A204.1 (cell line): ENCODE results near the gene POLA1.

Source experiments
- FAIRE-seq: peaks from 2 replicates; lab custom pipeline; 2012; peaks lifted over from hg19 to GRCh38; lab: Jason Lieb, UNC

Gene POLA1

DNA sequence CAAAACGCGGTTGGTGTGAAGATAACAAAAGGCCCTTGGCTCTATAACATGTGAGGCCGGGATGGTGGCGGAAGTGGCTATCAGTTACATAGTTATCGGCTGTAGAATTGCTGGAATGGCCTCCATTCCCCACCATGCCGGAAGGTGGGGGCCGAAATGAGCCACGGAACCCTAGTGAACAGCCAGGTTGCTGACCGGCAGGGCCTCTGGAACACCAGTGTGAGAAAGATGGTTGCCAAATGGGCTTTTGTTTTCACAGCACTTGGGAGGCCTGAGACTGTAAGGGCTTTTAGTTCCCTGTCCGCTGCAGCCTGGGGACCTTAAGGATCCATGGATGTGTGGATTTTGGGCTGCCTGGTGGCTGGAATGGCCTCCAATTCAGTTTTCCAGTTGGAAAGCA is 345.3 kb downstream of the POLA1 start:
- no peak for FAIRE-seq

DNA sequence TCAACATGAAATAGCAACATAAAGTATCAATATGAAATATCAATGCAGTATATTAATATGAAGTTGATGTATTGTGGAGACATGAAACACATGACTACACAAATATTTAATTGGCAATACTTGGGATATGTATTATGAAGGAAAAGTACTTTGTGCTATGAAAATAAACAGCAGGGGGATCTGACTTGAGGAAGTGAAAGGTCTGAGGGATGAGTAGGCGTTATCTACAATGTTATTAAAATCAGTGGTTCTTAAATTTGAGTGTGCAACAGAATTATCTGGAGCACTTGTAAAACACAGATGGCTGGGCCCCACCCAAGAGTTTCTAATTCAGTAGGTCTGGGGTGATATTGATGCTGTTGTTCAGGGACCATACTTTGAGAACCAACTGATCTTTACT is 349.5 kb downstream of the POLA1 start:
- no peak for FAIRE-seq
